Common myeloid progenitor, CD34-positive (primary cell): ENCODE results near the gene ZNF497.
A peak's percentile ranks its signal among the peaks of the same experiment; 100 is the strongest.
"Not testable (repeated sequence)": the region's sequence is repeated elsewhere in the genome, so short reads cannot be mapped to it uniquely, and the experiment has no call there.

ENCODE experiments used
- CTCF ChIA-PET: fragments of 350-600 bp; sonication (Branson Sonifier 250); formaldehyde crosslinking; loops from one replicate; lab custom pipeline; 2021; ENCODE audit warnings: antibody characterized with exemption; lab: Charles Lee
- POLR2A ChIA-PET: fragments of 350-600 bp; sonication (Branson Sonifier 250); formaldehyde crosslinking; loops from one replicate; lab custom pipeline; 2021; ENCODE audit warnings: antibody characterized with exemption; lab: Charles Lee
- DNase-seq, 3 donors: peaks; one replicate each; pipeline versions ENCODE4 v3.0.0 to v3.0.0-alpha.2; 2013
- H3K27ac ChIP-seq, 2 experiments: 1 replicate in 1 of 2; 2 replicates in 1 of 2; pipeline ENCODE4 v1.7.0; 2013; ENCODE audit warnings: inconsistent platforms in 2 of 2, low read length in 2 of 2, mild to moderate bottlenecking in 2 of 2, low read depth in 1 of 2, moderate library complexity in 1 of 2; ENCODE audit not compliant: severe bottlenecking in 2 of 2, insufficient read depth in 1 of 2, poor library complexity in 1 of 2
- H3K27me3 ChIP-seq, 5 experiments: replicated peaks in 2 of 5; 1 replicate in 3 of 5; 2 replicates in 2 of 5; pipeline versions ENCODE4 v1.6.1 to v1.7.0; 2013; ENCODE audit warnings: low read length in 4 of 5, mild to moderate bottlenecking in 2 of 5, moderate library complexity in 2 of 5, inconsistent platforms in 1 of 5; ENCODE audit not compliant: insufficient read depth in 5 of 5, control insufficient read depth in 4 of 5
- H3K36me3 ChIP-seq, 4 experiments: 1 replicate in 2 of 4; 2 replicates in 2 of 4; pipeline versions ENCODE4 v1.6.1 to v1.7.0; 2013; ENCODE audit warnings: low read length in 3 of 4, control low read depth in 1 of 4, mild to moderate bottlenecking in 1 of 4; ENCODE audit not compliant: control insufficient read depth in 4 of 4, insufficient read depth in 4 of 4
- H3K4me1 ChIP-seq, 4 experiments: 1 replicate in 3 of 4; 2 replicates in 1 of 4; pipeline versions ENCODE4 v1.6.1 to v1.7.1; 2013; ENCODE audit warnings: low read length in 3 of 4, mild to moderate bottlenecking in 3 of 4, control low read depth in 1 of 4, inconsistent platforms in 1 of 4, moderate library complexity in 1 of 4; ENCODE audit not compliant: control insufficient read depth in 4 of 4, insufficient read depth in 4 of 4; ENCODE audit errors: control extremely low read depth in 1 of 4
- H3K4me3 ChIP-seq, 7 experiments: 1 replicate in 4 of 7; 2 replicates in 3 of 7; pipeline versions ENCODE4 v1.5.1 to v1.7.0; 2013; ENCODE audit warnings: mild to moderate bottlenecking in 7 of 7, low read length in 6 of 7, moderate library complexity in 6 of 7, inconsistent platforms in 2 of 7, low read depth in 2 of 7, control low read depth in 1 of 7; ENCODE audit not compliant: insufficient read depth in 4 of 7, control insufficient read depth in 1 of 7; ENCODE audit errors: extremely low read depth in 1 of 7
- H3K9me3 ChIP-seq, 5 experiments: 1 replicate in 4 of 5; 2 replicates in 1 of 5; pipeline versions ENCODE4 v1.6.1 to v1.7.1; 2013; ENCODE audit warnings: low read length in 4 of 5, mild to moderate bottlenecking in 2 of 5, inconsistent platforms in 1 of 5, low read depth in 1 of 5, moderate library complexity in 1 of 5; ENCODE audit not compliant: control insufficient read depth in 4 of 5, insufficient read depth in 2 of 5; ENCODE audit errors: control extremely low read depth in 1 of 5
- WGBS: methylation state at CpG from one replicate; pipeline ENCODE4 v1.1.5; 2013; ENCODE audit not compliant: insufficient coverage; 5-methylcytosine and 5-hydroxymethylcytosine counted together

The ZNF497 gene

GRCh38 chr19:58351558-58351878, 11.0 kb downstream of the ZNF497 start:
- CTCF ChIA-PET: interaction anchor here (1.1 kb wide), 1 partner anchor 15 kb away, joined by 4 read pairs; no protein-coding TSS in a partner anchor
- Histone ChIP-seq H3K9me3 (no peaks in the 10 kb centered on the region), H3K27ac (no peak overlapping the region), H3K4me3 (no peak overlapping the region), H3K4me1 (peaks cover 4 to 30% (median 22%) of the 10 kb centered on the region in 4 experiments), H3K36me3 (peaks cover 0 to 13% (median 2%) of the 10 kb centered on the region in 4 experiments), H3K27me3 (peaks cover 0 to 3% (median 0%) of the 10 kb centered on the region in 5 experiments)
- POLR2A ChIA-PET: interaction anchor here (0.6 kb wide), 1 partner anchor 30 kb away, joined by 6 read pairs; the partner anchor contains the start of gene ZNF837
- DNase-seq: no peak
- WGBS: 100% methylated on average over 6 of the region's 9 CpGs

DNA sequence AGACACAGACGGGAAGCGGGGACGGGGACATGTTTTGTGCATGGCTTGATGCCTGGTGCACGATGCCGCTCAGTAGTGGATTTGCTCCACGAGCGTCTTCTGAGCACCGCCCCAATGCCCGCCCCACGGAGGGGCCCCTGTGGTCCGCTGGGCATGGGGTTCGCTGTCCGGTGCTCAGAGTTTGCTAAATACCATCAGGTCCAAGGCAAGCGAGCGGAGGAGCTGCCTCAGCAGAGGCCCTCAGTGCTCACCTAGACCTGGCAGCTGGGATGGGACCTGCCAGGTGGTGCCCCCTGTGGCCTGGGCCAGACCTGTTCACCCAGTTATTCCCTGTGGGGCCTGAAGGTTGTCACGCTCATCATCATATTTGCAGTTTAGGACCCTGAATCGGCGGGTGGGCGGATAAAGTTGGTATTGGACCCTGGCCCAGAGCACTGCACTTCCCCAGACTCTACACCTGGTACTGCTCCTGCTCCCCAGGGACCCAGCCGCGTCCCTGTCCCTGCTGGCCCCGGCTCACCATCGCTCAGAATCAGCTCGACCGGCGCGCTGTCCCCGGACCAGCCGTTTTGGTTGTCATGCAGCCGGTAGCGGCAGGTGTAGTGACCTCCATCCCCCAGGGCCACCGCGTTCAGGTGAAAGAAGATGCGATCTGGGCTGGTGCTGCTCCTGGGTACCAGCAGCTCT, 11.5 kb downstream of the ZNF497 start:
- ChIA-PET CTCF (interaction anchor here (1.1 kb wide), 1 partner anchor 15 kb away, joined by 4 read pairs; no protein-coding TSS in a partner anchor), POLR2A (interaction anchor here (0.6 kb wide), 1 partner anchor 30 kb away, joined by 6 read pairs; the partner anchor contains the start of gene ZNF837)

DNA sequence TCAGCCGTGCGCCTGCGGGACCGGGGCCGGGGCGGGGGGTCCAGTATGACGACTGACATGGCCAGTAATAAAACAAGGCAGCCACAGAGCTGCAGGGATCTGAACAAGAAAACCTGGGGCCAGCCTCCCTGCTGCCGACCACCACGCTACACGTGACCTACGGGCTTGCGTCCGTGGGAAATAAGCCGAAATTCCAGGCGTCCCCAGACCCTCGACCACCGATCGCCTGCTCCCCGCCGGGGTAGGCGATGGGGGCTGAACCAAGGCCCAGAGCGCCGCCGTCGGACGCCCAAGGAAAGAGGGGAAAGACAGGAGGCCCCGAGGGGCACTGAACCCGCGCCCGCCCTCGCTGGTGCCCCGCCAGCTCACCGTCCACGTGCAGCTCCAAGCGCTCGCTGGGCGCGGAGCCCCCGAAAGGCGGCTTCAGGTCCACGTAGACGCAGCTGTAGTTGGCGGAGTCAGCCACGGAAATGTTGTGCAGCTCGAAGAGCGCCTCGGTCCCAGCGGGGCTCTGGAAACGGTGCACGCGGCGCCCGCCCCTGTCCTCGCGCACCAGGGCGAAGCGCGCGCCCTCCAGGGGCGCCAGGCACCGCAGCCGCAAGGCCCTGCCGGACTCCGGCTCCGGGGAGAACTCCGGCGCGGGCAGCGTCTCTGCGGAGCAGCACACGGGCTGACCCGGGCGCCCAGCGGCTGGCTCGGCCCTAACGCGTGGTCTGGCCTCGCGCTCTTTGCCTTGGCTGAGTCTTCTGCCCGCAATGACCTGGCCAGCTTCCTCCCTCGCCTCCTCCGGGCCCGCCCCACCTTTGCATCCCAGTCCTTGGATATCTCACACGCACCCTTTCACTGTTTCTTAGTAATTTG, 12.3 kb downstream of the ZNF497 start:
- Histone ChIP-seq H3K36me3 (peaks cover 0 to 13% (median 2%) of the 10 kb centered on the region in 4 experiments), H3K4me1 (peaks cover 4 to 21% (median 19%) of the 10 kb centered on the region in 4 experiments), H3K9me3 (no peaks in the 10 kb centered on the region), H3K4me3 (peak overlapping the region in 1 of 7 experiments; percentile 4), H3K27me3 (no peaks in the 10 kb centered on the region), H3K27ac (no peak overlapping the region)
- ChIA-PET CTCF (interaction anchor here (1.4 kb wide), 1 partner anchor 26 kb away, joined by 3 read pairs; no protein-coding TSS in a partner anchor), POLR2A (no interaction called here)
- no peak for DNase-seq
- 81% methylated on average over 82 of the region's 84 CpGs for WGBS

More for the DNA sequence above, 11.5 kb downstream of the ZNF497 start:
- 96% methylated on average over 34 of the region's 34 CpGs for WGBS
- peaks cover 0 to 13% (median 2%) of the 10 kb centered on the region in 4 experiments for H3K36me3 ChIP-seq
- peaks cover 0 to 3% (median 0%) of the 10 kb centered on the region in 5 experiments for H3K27me3 ChIP-seq
- H3K27ac ChIP-seq: no peak overlapping the region
- H3K9me3 ChIP-seq: no peaks in the 10 kb centered on the region
- no peak for DNase-seq
- no peak overlapping the region for H3K4me3 ChIP-seq
- peaks cover 4 to 27% (median 21%) of the 10 kb centered on the region in 4 experiments for H3K4me1 ChIP-seq

DNA sequence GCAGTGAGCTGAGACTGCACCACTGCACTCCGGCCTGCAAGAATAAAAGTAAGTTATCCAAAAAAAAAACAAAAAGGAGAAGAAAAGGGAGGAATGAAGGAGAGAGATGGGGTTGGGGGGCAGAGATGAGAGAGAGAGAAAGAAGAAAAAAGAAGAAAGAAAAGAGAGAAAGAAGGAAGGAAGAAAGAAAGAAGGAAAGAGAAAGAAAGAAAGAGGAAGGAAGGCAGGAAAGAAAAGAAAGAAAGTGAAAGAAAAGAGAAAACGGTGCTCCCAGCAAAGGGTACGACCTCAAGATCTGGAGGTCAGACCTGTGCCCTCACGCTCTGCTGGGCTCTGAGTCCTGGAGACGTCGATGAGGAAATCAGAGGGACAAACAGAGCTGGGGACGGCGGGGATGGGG, 13.0 kb downstream of the ZNF497 start:
- ChIA-PET CTCF (interaction anchor here (1.4 kb wide), 1 partner anchor 25 kb away, joined by 3 read pairs; no protein-coding TSS in a partner anchor), POLR2A (no interaction called here)
- Histone ChIP-seq H3K9me3 (no peaks in the 10 kb centered on the region), H3K27ac (no peak overlapping the region), H3K4me1 (peaks cover 4 to 21% (median 19%) of the 10 kb centered on the region in 4 experiments), H3K36me3 (peaks cover 0 to 13% (median 2%) of the 10 kb centered on the region in 4 experiments), H3K4me3 (no peak overlapping the region), H3K27me3 (no peaks in the 10 kb centered on the region)
- no peak for DNase-seq
- 81% methylated on average over 8 of the region's 8 CpGs for WGBS

- not testable (repeated sequence) for H3K9me3 ChIP-seq, H3K27me3 ChIP-seq, DNase-seq, H3K27ac ChIP-seq
- Histone ChIP-seq H3K4me3 (peak overlapping the region in 6 of 7 experiments; percentile 64 to 88 (median 75)), H3K36me3 (peaks cover 0 to 11% (median 0%) of the 10 kb centered on the region in 4 experiments), H3K4me1 (peaks cover 4 to 21% (median 19%) of the 10 kb centered on the region in 4 experiments)
- ChIA-PET POLR2A (interaction anchor here (1.4 to 1.8 kb wide), 3 partner anchors 14 to 42 kb away, joined by 3 to 9 read pairs (median 6); partner anchors contain the start of gene ZNF497), CTCF (interaction anchor here (2.2 kb wide), 1 partner anchor 8 kb away, joined by 5 read pairs; no protein-coding TSS in a partner anchor)
- WGBS: 33% methylated on average over 8 of the region's 12 CpGs
These were observed 14.5 kb downstream of the ZNF497 start for GRCh38 chr19:58348080-58348479.

- peak overlapping the region; percentile 32 to 50 for H3K27ac ChIP-seq
- H3K4me1 ChIP-seq: peaks cover 4 to 21% (median 19%) of the 10 kb centered on the region in 4 experiments
- no peaks in the 10 kb centered on the region for H3K27me3 ChIP-seq
- no peaks in the 10 kb centered on the region for H3K9me3 ChIP-seq
- DNase-seq: peak; percentile 59 to 83 (median 73)
- under 1% methylated on average over 58 of the region's 82 CpGs for WGBS
- POLR2A ChIA-PET: interaction anchor here (1.1 to 1.8 kb wide), 6 partner anchors 9 to 42 kb away, joined by 3 to 9 read pairs (median 4); partner anchors contain the start of genes ZNF497 and ZSCAN22
- H3K4me3 ChIP-seq: peak overlapping the region; percentile 34 to 88 (median 71)
- CTCF ChIA-PET: interaction anchor here (0.7 to 2.2 kb wide), 4 partner anchors 9 to 17 kb away, joined by 3 to 8 read pairs (median 4); no protein-coding TSS in a partner anchor
- peaks cover 0 to 11% (median 0%) of the 10 kb centered on the region in 4 experiments for H3K36me3 ChIP-seq
These were observed 15.3 kb downstream of the ZNF497 start for GRCh38 chr19:58346961-58347929.
